HCT116 (cell line): ENCODE data around the gene NDUFB10.

Experiments used
- EGR1 ChIP-seq: IDR thresholded peaks from 2 replicates; pipeline ENCODE4 v1.6.1; 2012; ENCODE audit warnings: low read depth
- POLR2A ChIP-seq: IDR thresholded peaks from 2 replicates; pipeline ENCODE4 v1.7.0; 2011; ENCODE audit warnings: borderline replicate concordance; ENCODE audit not compliant: insufficient read depth, insufficient read length; ENCODE audit errors: extremely low read depth
- POLR2AphosphoS5 ChIP-seq: IDR thresholded peaks from 2 replicates; pipeline ENCODE4 v1.6.1; 2011; ENCODE audit warnings: mild to moderate bottlenecking, low read depth, low read length, moderate library complexity
- SIN3A ChIP-seq: IDR thresholded peaks from 2 replicates; pipeline ENCODE4 v1.6.1; 2012; ENCODE audit warnings: low read depth
- TCF7L2 ChIP-seq: IDR thresholded peaks from 2 replicates; pipeline ENCODE4 v1.7.0; 2011; ENCODE audit warnings: borderline replicate concordance, inconsistent platforms; ENCODE audit not compliant: insufficient read depth, insufficient read length; ENCODE audit errors: extremely low read depth
- YY1 ChIP-seq: IDR thresholded peaks from 2 replicates; pipeline ENCODE4 v1.6.1; 2011; ENCODE audit warnings: low read length, low read depth, moderate library complexity, mild to moderate bottlenecking; ENCODE audit not compliant: insufficient replicate concordance; ENCODE audit errors: extremely low read depth
- TF ChIP-seq, protein P1 (sequence below), 3 experiments: fragments of 200-600 bp in 1 of 3; sonication (generic) in 1 of 3; IDR thresholded peaks in 2 of 3; conservative IDR thresholded peaks in 1 of 3; 2 replicates each; pipeline ENCODE4 v1.5.1; 2012 to 2017; ENCODE audit warnings: low read depth in 2 of 3, low read length in 2 of 3, antibody characterized with exemption in 1 of 3, borderline replicate concordance in 1 of 3, control low read depth in 1 of 3, mild to moderate bottlenecking in 1 of 3, mixed read lengths in 1 of 3, mixed run types in 1 of 3, moderate library complexity in 1 of 3; ENCODE audit not compliant: insufficient read depth in 1 of 3
- TF ChIP-seq, protein P2 (sequence below): IDR thresholded peaks from 2 replicates; pipeline ENCODE4 v1.6.1; 2012; ENCODE audit warnings: low read depth

DNA sequence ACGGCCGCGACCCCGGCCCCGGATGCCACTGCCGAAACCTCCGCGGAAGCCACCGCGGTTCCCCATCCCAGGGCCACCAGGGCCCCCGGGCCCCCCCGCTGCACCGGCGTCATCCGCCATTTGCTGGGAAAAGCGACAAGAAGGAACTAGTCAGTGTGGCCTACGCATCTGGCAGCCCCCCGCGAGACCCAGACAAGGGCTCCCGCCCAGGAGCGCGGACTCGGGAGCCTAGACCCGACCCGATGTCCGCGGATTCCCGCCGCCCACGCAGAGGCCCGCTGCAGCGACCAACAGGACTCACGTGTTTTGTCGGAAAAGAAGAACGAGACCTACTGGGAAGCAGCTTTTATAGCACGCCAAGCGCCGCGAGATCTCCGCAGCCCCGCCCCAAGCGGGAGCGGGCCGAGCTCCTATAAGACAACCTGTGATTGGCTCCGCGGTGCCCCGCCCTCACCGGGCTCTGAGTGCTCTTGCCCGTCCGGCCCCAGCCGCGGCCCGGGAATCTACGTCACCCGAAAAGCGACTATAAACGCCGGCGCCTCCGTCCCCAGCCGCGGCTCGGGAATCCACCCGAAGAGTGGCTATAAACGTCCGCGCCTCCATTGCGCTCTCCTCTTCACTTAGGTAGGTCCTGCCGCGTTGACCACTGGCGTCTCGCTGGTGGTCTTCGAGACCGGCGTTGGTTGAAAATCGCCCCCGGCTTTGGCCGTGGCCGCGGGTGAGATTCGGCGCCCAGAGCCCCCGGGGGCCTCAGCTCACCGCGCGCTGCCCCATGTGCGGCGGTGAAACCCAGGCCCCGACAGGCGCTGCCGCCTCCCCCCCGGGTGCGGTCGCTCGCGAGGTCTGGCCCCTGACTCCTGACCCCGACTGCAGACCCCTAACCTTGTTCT lies 5.4 kb downstream of the NDUFB10 start, which contains the start of gene RPS2:
- TF ChIP-seq SIN3A (no peak), POLR2A (peak; percentile 99), TCF7L2 (no peak), POLR2AphosphoS5 (peak; percentile 100), EGR1 (no peak), YY1 (peak; percentile 81)
- TF ChIP-seq, protein P1, sequence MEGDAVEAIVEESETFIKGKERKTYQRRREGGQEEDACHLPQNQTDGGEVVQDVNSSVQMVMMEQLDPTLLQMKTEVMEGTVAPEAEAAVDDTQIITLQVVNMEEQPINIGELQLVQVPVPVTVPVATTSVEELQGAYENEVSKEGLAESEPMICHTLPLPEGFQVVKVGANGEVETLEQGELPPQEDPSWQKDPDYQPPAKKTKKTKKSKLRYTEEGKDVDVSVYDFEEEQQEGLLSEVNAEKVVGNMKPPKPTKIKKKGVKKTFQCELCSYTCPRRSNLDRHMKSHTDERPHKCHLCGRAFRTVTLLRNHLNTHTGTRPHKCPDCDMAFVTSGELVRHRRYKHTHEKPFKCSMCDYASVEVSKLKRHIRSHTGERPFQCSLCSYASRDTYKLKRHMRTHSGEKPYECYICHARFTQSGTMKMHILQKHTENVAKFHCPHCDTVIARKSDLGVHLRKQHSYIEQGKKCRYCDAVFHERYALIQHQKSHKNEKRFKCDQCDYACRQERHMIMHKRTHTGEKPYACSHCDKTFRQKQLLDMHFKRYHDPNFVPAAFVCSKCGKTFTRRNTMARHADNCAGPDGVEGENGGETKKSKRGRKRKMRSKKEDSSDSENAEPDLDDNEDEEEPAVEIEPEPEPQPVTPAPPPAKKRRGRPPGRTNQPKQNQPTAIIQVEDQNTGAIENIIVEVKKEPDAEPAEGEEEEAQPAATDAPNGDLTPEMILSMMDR (IDR thresholded peaks at IDR 0.05 in 2 of 3, conservative IDR thresholded peaks at IDR 0.05 in 1 of 3; ENCODE audit: borderline replicate concordance in 1 of 3, insufficient read depth in 1 of 3, low read depth in 2 of 3, low read length in 2 of 3) = 0 out of 6 replicates have a peak, but pooled peaks of 1 of the 3 experiments have one; percentile 2
- TF ChIP-seq, protein P2, sequence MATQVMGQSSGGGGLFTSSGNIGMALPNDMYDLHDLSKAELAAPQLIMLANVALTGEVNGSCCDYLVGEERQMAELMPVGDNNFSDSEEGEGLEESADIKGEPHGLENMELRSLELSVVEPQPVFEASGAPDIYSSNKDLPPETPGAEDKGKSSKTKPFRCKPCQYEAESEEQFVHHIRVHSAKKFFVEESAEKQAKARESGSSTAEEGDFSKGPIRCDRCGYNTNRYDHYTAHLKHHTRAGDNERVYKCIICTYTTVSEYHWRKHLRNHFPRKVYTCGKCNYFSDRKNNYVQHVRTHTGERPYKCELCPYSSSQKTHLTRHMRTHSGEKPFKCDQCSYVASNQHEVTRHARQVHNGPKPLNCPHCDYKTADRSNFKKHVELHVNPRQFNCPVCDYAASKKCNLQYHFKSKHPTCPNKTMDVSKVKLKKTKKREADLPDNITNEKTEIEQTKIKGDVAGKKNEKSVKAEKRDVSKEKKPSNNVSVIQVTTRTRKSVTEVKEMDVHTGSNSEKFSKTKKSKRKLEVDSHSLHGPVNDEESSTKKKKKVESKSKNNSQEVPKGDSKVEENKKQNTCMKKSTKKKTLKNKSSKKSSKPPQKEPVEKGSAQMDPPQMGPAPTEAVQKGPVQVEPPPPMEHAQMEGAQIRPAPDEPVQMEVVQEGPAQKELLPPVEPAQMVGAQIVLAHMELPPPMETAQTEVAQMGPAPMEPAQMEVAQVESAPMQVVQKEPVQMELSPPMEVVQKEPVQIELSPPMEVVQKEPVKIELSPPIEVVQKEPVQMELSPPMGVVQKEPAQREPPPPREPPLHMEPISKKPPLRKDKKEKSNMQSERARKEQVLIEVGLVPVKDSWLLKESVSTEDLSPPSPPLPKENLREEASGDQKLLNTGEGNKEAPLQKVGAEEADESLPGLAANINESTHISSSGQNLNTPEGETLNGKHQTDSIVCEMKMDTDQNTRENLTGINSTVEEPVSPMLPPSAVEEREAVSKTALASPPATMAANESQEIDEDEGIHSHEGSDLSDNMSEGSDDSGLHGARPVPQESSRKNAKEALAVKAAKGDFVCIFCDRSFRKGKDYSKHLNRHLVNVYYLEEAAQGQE = no peak
